Stimulated activated CD4-positive, alpha-beta T cell treated with anti-CD3 and anti-CD28 coated beads, Interleukin-2, amount 100 ng/mL, for 24 hours (primary cell): ENCODE measurements around the gene SPP1.
A peak's percentile ranks its signal among the peaks of the same experiment; 100 is the strongest.
"Not testable (repeated sequence)": the region's sequence is repeated elsewhere in the genome, so short reads cannot be mapped to it uniquely, and the experiment has no call there.

ENCODE experiments used
- DNase-seq, 2 donors: peaks; one replicate each; pipeline ENCODE4 v3.0.0-alpha.2; 2020

SPP1 gene

GRCh38 chr4:87995435-87995834 lies 19.9 kb downstream of the SPP1 start:
- DNase-seq = no peak

DNA sequence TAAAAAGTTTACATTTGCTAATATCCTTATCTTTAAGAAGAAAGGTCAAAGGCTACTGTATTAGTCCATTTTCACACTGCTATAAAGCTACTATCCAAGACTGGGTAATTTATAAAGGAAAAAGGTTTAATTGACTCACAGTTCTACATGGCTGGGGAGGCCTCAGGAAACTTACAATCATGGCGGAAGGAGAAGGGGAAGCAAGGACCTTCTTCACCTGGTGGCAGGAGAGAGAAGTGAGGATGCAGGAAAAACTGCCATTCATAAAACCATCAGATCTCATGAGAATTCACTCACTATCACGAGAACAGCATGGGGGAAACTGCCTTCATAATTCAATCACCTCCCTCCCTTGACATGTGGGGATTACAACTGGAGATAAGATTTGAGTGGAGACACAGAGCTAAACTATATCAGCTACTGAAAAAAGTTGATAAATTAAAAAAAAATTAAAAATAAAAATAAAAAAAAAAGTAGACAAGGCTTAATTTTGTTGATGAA lies 23.7 kb downstream of the SPP1 start:
- DNase-seq = not testable (repeated sequence)

DNA sequence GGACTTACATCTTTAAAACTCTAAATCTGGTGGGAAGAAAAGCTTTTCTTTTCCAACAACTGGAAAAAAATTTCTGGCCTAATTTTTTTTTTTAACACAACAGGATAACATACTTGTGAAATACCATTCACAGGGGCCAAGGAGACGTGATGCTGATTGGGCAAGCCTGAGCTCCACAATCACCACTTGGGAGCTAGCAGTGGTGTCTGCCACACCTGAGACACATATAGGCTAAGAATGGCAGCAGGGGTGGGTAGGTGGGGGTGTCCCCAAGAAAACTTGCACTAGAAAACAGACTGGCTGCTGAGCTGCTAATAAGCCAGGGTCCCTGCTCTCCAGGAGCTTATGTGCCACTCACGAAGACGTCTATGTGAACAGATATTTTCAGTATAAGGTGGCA lies 26.4 kb downstream of the SPP1 start:
- DNase-seq = no peak

- DNase-seq = no peak
Observed at GRCh38 chr4:88002786-88003185, 27.3 kb downstream of the SPP1 start.

DNA sequence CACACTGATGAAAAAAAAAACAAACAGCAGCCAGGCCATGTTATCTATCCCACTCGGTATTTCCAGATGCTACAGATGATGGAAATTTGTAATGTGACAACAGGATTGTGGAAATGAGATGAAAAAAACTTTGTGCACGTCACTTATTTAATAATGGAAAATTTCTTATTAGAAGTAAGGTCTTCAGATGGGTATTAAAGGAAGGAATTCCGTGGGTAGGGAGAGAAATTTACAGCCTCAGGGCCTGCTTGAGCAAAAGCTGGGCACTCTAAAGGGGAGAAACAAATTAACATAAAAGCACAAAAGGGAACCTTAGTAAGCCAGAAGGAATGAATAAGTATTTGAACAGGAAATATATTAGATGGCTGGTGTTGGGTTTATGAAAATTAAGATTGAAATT lies 27.7 kb downstream of the SPP1 start:
- no peak for DNase-seq

GRCh38 chr4:88005076-88005475 lies 29.6 kb downstream of the SPP1 start:
- no peak for DNase-seq

- DNase-seq = no peak
Observed at GRCh38 chr4:88005946-88006345, 30.4 kb downstream of the SPP1 start.

GRCh38 chr4:88006956-88007303 lies 31.4 kb downstream of the SPP1 start:
- no peak for DNase-seq

GRCh38 chr4:88007304-88008121 lies 32.0 kb downstream of the SPP1 start, which contains the start of gene PKD2:
PKD2 (plus strand) TSS chr4:88007635; CDS start chr4:88007734, 99 bp downstream.
- peak; percentile 70 to 89 for DNase-seq

GRCh38 chr4:88008122-88008742 lies 32.7 kb downstream of the SPP1 start:
- DNase-seq = peak; percentile 24 to 43

DNA sequence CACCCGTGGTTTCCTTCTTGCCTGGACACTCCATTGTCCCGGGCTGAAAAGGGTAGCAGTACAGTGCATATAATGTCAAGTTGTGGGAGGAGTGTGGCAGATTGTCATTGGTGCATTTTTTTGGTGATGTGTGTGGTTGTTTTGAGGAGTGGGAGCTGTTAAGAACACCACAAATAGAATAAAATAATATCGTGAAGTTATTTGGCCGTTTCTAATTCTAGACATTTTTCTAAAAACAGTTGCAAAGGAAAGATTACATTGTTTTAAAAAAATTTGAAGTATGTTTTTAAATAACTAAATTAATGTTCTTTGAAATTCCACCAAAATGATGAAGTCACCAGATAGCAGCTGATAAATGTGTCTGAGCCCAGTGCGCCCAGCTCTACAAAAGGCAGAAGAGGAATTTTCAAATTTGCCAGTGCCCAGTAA lies 33.2 kb downstream of the SPP1 start:
- no peak for DNase-seq

GRCh38 chr4:88009871-88010270 lies 34.4 kb downstream of the SPP1 start:
- DNase-seq = no peak

DNA sequence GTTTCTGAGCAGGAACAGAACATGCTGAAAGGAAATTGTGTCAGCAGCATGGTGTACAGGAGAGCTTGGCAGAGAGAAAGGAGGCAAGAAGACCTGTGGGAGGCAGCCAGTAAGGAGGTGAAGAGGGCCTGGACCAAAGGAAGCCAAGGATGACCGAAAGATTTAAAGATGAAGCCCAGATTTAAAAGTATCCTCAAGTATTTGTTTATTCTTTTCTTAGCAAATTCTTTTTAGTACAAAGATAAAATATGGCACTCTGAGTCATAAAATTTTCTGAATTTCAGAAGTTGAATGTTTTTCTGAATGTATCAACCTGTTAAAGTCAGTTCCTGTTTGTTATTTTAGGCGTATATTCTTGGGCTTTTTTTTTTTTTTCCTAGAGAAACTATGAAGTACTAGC lies 35.5 kb downstream of the SPP1 start:
- DNase-seq = no peak

GRCh38 chr4:88012647-88013046 lies 37.1 kb downstream of the SPP1 start:
- no peak for DNase-seq

- no peak for DNase-seq
Observed at GRCh38 chr4:88014386-88014905, 38.9 kb downstream of the SPP1 start.

DNA sequence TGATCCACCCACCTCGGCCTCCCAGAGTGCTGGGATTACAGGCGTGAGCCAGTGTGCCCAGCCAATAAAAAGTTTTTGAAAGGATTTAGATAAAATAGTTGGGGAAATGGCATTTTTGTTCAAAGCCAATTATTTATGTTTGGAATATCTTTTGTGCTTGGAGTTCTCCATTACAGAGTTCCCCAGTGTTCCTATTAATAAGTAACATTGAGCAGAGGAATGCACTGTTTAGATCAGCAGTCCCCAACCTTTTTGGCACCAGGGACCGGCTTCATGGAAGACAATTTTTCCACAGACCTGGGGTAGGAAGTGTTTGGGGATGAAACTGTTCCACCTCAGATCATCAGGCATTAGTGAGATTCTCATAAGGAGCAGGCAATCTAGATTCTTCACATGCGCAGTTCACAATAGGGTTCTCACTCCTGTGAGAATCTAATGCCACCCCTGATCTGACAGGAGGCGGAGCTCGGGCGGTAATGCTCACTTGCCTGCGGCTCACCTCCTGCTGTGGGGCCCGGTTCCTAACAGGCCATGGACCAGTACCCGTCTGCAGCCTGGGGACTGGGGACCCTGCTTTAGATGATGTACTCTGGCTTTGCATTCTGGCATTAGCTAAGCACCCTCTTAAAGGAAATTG lies 40.3 kb downstream of the SPP1 start:
- DNase-seq = no peak

- DNase-seq = no peak
Observed at GRCh38 chr4:88017516-88018297, 42.2 kb downstream of the SPP1 start.

- DNase-seq = no peak
Observed at GRCh38 chr4:88018466-88018865, 43.0 kb downstream of the SPP1 start.

DNA sequence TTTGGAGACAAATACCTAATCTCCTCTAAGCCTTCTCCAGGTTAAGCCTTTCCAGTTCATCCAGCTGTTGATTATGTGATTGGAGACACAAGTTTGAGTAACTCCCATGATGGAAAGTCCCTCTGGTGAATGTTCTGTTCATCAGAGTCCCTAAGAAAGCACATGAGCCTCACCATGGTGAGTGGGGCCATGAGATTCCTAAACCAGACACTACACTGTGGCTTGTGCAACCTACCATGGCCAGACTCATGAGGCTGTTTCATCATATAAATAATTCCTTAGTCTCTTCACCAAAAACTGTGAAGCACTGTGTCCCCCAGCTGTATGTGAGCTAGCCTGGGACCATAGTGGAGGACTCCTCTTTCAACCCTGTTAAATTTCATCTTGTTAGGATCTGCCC lies 46.3 kb downstream of the SPP1 start:
- DNase-seq = no peak

DNA sequence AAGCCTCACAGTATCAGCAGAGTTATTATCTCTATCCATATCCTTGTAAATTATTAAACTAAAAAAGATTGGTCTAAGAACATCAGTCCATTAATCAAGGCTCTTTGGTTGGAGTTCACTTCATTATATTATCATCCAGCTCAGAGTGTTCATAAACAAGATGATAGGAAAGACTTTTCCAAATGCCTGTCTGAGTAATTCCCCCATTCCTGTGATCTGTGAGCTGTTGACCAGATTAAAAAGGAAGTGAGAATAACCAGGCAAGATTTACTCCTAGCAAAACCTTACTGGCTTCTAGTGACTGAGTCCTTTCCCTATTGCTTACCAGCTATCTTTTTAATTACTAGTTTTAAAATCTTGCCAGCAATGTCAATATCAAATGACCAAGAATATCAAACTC lies 46.8 kb downstream of the SPP1 start:
- no peak for DNase-seq

- DNase-seq = not testable (repeated sequence)
Observed at GRCh38 chr4:88025868-88026661, 50.6 kb downstream of the SPP1 start.
